Type B pancreatic cell (in vitro differentiated cells): ENCODE measurements around the gene DOCK3. TPM values are rescaled to one million over a fixed set of nuclear protein-coding genes. Genes with fewer than 3 reads are reported as not detected.

ENCODE experiments used
- DNase-seq: peaks from one replicate; pipeline ENCODE4 v3.0.0; 2021; ENCODE audit warnings: mixed read lengths; ENCODE audit not compliant: unreplicated experiment; ENCODE audit errors: extremely low spot score
- H3K27ac Mint-ChIP-seq: 2 replicates; pipeline ENCODE4 v1.8.0; 2021; ENCODE audit warnings: mild to moderate bottlenecking, mixed read lengths
- H3K27me3 Mint-ChIP-seq: 2 replicates; pipeline ENCODE4 v1.8.0; 2021; ENCODE audit warnings: mixed read lengths
- H3K36me3 Mint-ChIP-seq: 2 replicates; pipeline ENCODE4 v1.8.0; 2021; ENCODE audit warnings: mixed read lengths
- H3K4me1 Mint-ChIP-seq: one replicate; pipeline ENCODE4 v1.8.0; 2021; ENCODE audit warnings: mixed read lengths; ENCODE audit not compliant: unreplicated experiment
- H3K4me3 Mint-ChIP-seq: 2 replicates; pipeline ENCODE4 v1.8.0; 2021; ENCODE audit warnings: mild to moderate bottlenecking, mixed read lengths
- H3K9me3 Mint-ChIP-seq: 2 replicates; pipeline ENCODE4 v1.8.0; 2021; ENCODE audit warnings: mixed read lengths
- CTCF ChIP-seq: fragments of 200-600 bp; sonication (generic); conservative IDR thresholded peaks from 2 replicates; pipeline ENCODE4 v1.5.0; 2021; ENCODE audit warnings: antibody characterized with exemption, mild to moderate bottlenecking
- total RNA-seq: library from RNA; stranded (reverse); gene quantifications from 2 replicates; pipeline ENCODE4 v1.2.1, GENCODE V29; 2021; ENCODE audit warnings: low replicate concordance

The DOCK3 gene
- total RNA-seq, 1 donor from 2014 or later, result 5.9 TPM

DNA sequence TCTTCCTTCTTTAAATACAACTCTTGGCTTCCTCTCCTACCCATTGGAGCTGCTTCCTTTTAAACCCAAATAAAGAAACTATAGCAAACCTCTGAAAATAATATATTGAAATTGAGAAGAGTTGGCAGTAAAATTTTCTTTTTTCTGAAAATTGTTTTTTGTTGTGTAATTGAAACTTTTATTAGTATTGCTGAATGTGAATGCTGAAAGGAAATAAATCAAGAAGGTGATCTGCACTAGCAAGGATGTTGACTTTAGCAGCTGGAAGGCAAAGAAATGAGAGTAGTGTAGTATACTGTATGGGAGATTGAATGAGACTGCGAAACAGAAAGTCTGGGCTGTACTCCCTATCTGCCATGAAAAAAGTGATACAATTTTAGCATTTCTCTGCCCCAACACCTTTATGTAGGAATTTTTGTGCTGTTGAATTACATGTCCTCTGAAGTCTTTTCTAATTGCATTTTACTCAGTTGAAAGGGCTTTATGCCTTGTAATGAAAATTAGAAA, 166.3 kb downstream of the DOCK3 start:
- Mint-ChIP-seq H3K4me1 (no peaks in the 10 kb centered on the region), H3K27ac (no peak overlapping the region), H3K9me3 (no peaks in the 10 kb centered on the region), H3K27me3 (peaks cover 3% of the 10 kb centered on the region), H3K36me3 (no peaks in the 10 kb centered on the region), H3K4me3 (no peak overlapping the region)
- DNase-seq, result no peak
- TF ChIP-seq CTCF, result no peak

DNA sequence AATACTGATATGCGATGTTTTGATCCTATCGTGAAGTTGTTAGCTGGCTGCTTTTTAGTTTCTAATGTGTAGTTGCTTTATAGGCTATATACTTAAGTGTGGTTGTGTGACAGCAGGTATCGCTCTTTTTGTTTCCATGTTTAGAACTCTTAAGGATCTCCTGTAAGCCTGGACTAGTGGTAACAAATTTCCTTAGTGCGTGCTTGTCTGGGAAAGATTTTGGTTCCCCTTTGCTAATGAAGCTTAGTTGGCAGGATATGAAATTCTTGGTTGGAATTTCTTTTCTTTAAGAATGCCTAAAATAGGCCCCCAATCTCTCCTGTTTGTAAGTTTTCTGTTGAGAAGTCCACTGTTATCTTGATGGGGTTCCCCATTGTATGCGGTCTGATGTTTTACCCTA, 173.6 kb downstream of the DOCK3 start:
- no peak for DNase-seq
- Mint-ChIP-seq H3K27ac (no peak overlapping the region), H3K27me3 (no peaks in the 10 kb centered on the region), H3K9me3 (peaks cover 18% of the 10 kb centered on the region), H3K36me3 (peaks cover 7% of the 10 kb centered on the region), H3K4me1 (no peaks in the 10 kb centered on the region), H3K4me3 (no peak overlapping the region)
- no peak for TF ChIP-seq CTCF

- H3K9me3 Mint-ChIP-seq, result peaks cover 23% of the 10 kb centered on the region
- DNase-seq, result no peak
Measured at GRCh38 chr3:50850639-50851511, 176.1 kb downstream of the DOCK3 start.

GRCh38 chr3:50853936-50854335, 179.2 kb downstream of the DOCK3 start:
- H3K36me3 Mint-ChIP-seq, result peaks cover 7% of the 10 kb centered on the region
- DNase-seq, result no peak
- H3K27ac Mint-ChIP-seq, result no peak overlapping the region
- no peak for TF ChIP-seq CTCF
- H3K4me3 Mint-ChIP-seq, result no peak overlapping the region
- no peaks in the 10 kb centered on the region for H3K4me1 Mint-ChIP-seq
- H3K27me3 Mint-ChIP-seq, result no peaks in the 10 kb centered on the region
- peaks cover 10% of the 10 kb centered on the region for H3K9me3 Mint-ChIP-seq

More at GRCh38 chr3:50850639-50851511, 176.1 kb downstream of the DOCK3 start:
- TF ChIP-seq CTCF, result no peak
- Mint-ChIP-seq H3K27me3 (no peaks in the 10 kb centered on the region), H3K4me1 (no peaks in the 10 kb centered on the region), H3K4me3 (peak overlapping the region; percentile 45), H3K36me3 (peaks cover 7% of the 10 kb centered on the region), H3K27ac (peak overlapping the region; percentile 78)

- no peaks in the 10 kb centered on the region for H3K4me1 Mint-ChIP-seq
- no peak for DNase-seq
- TF ChIP-seq CTCF, result no peak
Measured at GRCh38 chr3:50862221-50862620, 187.5 kb downstream of the DOCK3 start.

More at GRCh38 chr3:50862221-50862620, 187.5 kb downstream of the DOCK3 start:
- no peak overlapping the region for H3K27ac Mint-ChIP-seq
- H3K27me3 Mint-ChIP-seq, result no peaks in the 10 kb centered on the region
- no peak overlapping the region for H3K4me3 Mint-ChIP-seq
- peaks cover 6% of the 10 kb centered on the region for H3K9me3 Mint-ChIP-seq
- peaks cover 3% of the 10 kb centered on the region for H3K36me3 Mint-ChIP-seq
